Measurements from ENCODE around the gene SUDS3.

DNA sequence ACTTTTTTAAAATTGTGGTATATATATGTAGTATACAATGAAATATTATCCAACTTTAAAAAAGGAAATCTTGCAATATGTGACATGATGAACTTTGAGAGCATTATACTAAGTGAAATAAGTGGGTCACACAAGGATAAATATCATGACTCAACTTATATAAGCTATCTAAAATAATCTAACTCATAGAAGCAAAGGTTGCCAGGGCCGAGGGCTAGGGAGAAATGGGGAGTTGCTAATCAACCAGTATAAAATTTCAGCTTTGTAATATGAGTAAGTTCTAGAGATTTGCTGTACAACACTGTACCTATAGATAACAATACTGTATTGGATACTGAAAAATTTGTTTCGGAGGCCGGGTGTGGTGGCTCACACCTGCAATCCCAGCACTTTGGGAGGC is 42.1 kb upstream of the SUDS3 start:
- TF ChIP-seq, protein P1, sequence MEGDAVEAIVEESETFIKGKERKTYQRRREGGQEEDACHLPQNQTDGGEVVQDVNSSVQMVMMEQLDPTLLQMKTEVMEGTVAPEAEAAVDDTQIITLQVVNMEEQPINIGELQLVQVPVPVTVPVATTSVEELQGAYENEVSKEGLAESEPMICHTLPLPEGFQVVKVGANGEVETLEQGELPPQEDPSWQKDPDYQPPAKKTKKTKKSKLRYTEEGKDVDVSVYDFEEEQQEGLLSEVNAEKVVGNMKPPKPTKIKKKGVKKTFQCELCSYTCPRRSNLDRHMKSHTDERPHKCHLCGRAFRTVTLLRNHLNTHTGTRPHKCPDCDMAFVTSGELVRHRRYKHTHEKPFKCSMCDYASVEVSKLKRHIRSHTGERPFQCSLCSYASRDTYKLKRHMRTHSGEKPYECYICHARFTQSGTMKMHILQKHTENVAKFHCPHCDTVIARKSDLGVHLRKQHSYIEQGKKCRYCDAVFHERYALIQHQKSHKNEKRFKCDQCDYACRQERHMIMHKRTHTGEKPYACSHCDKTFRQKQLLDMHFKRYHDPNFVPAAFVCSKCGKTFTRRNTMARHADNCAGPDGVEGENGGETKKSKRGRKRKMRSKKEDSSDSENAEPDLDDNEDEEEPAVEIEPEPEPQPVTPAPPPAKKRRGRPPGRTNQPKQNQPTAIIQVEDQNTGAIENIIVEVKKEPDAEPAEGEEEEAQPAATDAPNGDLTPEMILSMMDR (IDR thresholded peaks at IDR 0.05; ENCODE audit: insufficient read depth, low read depth, low read length), result no peak
- TF ChIP-seq EZH2 (IDR thresholded peaks at IDR 0.05; ENCODE audit: insufficient read depth, low read length), result no peak

All from astrocyte (in vitro differentiated cells and primary cell).